NCI-H345 (cell line): ENCODE data around the gene MAPKAPK2.
"Not testable (repeated sequence)": the region's sequence is repeated elsewhere in the genome, so short reads cannot be mapped to it uniquely, and the experiment has no call there.

Experiments
- DNase-seq: peaks from one replicate; lab custom pipeline; 2025; lab: John Stamatoyannopoulos, UW

MAPKAPK2 gene

GRCh38 chr1:206778031-206778430 lies 93.3 kb downstream of the MAPKAPK2 start:
- no peak for DNase-seq

GRCh38 chr1:206778911-206779310 lies 94.2 kb downstream of the MAPKAPK2 start:
- not testable (repeated sequence) for DNase-seq

GRCh38 chr1:206779638-206780037 lies 94.9 kb downstream of the MAPKAPK2 start:
- no peak for DNase-seq

- no peak for DNase-seq
Measured at GRCh38 chr1:206782448-206782847, 97.7 kb downstream of the MAPKAPK2 start.

- DNase-seq, result no peak
Measured at GRCh38 chr1:206783506-206783905, 98.8 kb downstream of the MAPKAPK2 start.
